GM18870 (cell line): ENCODE data around the gene PRRG2.

Source experiments
- ATAC-seq: cut with Tn5 transposase; IDR thresholded peaks from one replicate; pipeline ENCODE4 v1.9.1; 2021; ENCODE audit warnings: moderate library complexity; ENCODE audit not compliant: unreplicated experiment

The PRRG2 gene

GRCh38 chr19:49581007-49581508 lies at the start of gene PRRG2:
Gene PRRG2 (plus strand): TSS chr19:49581316. CDS start chr19:49583220, 1,904 bp downstream.
- ATAC-seq, result no peak

- ATAC-seq, result no peak
Observed at GRCh38 chr19:49533551-49534488, 47.3 kb upstream of the PRRG2 start.

GRCh38 chr19:49534632-49535385 lies 46.3 kb upstream of the PRRG2 start:
- no peak for ATAC-seq

- no peak for ATAC-seq
Observed at GRCh38 chr19:49536921-49537462, 44.1 kb upstream of the PRRG2 start.

GRCh38 chr19:49538643-49539042 lies 42.5 kb upstream of the PRRG2 start:
- no peak for ATAC-seq

GRCh38 chr19:49539192-49539952 lies 41.7 kb upstream of the PRRG2 start:
- ATAC-seq, result no peak

- no peak for ATAC-seq
Observed at GRCh38 chr19:49541914-49542313, 39.2 kb upstream of the PRRG2 start.

GRCh38 chr19:49542446-49542845 lies 38.7 kb upstream of the PRRG2 start:
- no peak for ATAC-seq

- ATAC-seq, result no peak
Observed at GRCh38 chr19:49543032-49543431, 38.1 kb upstream of the PRRG2 start.

- no peak for ATAC-seq
Observed at GRCh38 chr19:49544154-49544553, 37.0 kb upstream of the PRRG2 start.

- no peak for ATAC-seq
Observed at GRCh38 chr19:49546825-49547565, 34.1 kb upstream of the PRRG2 start.

GRCh38 chr19:49549045-49549444 lies 32.1 kb upstream of the PRRG2 start:
- ATAC-seq, result no peak

GRCh38 chr19:49551531-49551930 lies 29.6 kb upstream of the PRRG2 start:
- no peak for ATAC-seq

- ATAC-seq, result no peak
Observed at GRCh38 chr19:49552749-49553148, 28.4 kb upstream of the PRRG2 start.

- no peak for ATAC-seq
Observed at GRCh38 chr19:49553451-49554271, 27.5 kb upstream of the PRRG2 start.

- ATAC-seq, result no peak
Observed at GRCh38 chr19:49554701-49555181, 26.4 kb upstream of the PRRG2 start.

- ATAC-seq, result no peak
Observed at GRCh38 chr19:49555600-49556411, 25.3 kb upstream of the PRRG2 start.
